ENCODE measurements around the gene LAMC3.
"Not testable (repeated sequence)": the region's sequence is repeated elsewhere in the genome, so short reads cannot be mapped to it uniquely, and the experiment has no call there.

Gene LAMC3

DNA sequence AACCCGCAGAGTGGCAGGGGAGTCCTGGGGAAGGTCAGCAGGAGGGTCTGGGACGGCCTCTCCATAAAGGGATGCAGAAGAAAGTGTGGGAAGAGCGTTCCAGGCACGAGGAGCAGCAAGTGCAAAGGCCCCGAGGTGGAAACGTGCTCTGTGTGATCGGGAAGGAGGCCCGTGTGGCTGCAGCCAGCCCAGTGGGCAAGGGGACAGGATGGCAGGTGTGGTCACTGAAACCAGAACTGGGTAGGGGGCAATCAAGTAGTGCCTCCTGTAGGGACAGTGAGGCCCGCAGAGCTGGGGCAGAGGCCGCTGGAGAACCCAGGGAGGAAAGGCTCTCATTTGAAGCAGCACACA is 16.3 kb upstream of the LAMC3 start:
- no peak for DNase-seq

DNA sequence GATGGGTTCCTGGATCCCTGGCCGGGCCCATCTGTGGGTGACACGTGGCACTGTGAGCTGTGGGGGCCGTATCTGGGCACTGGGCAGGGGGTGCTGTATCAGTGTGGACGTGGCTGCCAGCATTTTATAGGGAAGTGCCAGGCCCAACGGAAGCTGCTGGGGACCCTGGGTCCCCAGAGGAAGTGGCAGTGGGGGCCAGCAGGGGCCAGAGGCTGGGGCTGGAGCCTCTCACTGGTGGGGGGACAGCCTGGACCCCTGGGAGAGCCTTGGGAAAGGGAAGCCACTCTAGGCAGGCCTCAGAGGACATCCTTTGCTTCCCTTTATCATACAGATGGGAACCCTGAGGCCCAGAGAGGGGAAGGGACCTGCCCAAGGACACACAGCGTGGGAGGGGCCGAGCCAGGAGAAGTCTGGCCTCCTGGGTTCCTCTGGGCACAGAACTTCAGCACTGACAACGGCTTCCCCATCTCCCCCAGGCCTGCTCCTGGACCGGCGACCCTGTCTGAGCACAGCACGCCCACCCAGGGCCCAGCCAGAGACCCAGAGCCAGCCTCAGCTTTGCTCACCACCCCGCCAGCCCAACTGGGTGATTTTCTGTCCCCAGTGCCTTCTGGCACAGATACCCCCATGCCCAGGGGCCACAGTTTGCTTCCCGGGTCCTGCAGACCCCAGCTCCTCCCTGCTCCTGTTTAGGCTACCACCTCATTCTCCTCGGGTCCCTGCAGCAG is 15.5 kb upstream of the LAMC3 start:
- DNase-seq = no peak

DNA sequence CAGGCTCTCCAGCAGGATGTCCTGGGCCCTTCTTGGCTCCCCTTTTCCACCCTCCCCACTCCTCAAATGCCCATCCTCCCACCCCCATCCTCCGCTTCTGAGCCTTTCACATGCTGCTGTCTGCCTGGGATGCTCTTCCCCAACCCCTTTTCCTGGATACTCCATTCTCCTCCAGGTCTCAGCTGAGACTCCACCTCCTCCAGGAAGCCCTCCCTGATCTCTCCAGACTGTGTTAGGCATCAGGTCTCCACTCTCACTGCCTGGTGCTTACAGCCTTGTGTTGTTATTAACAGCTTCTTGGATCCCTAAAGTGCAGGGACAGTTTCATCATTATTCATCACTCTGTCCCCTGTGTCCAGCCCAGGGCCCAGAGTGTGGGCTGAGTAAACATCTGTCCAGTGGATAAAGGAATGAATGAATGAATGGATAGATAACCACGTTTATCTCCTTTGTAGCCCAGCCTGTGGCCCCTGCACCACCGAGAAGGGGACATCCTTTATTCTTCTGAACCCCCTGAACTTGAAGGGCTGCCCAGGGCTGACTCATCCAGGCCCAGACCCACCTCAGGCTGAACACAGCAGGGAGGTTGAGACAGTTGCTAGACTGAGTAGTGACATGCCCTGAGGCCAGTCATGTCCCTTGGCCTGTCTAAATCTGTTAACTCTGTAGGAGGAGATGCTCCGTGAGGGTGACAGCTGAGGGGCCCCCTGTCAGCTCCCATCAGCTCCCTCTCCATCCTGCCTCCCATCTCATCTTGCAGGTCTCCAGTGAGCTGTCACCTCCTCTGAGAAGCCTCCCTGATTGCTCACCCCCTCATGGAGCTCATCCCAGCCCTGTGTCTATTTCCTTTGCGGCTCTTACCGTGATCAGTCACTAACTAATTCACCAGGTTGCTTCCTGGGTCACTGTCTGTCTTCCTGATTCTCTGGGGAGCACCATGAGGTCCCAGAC is 14.6 kb upstream of the LAMC3 start:
- DNase-seq = no peak

DNA sequence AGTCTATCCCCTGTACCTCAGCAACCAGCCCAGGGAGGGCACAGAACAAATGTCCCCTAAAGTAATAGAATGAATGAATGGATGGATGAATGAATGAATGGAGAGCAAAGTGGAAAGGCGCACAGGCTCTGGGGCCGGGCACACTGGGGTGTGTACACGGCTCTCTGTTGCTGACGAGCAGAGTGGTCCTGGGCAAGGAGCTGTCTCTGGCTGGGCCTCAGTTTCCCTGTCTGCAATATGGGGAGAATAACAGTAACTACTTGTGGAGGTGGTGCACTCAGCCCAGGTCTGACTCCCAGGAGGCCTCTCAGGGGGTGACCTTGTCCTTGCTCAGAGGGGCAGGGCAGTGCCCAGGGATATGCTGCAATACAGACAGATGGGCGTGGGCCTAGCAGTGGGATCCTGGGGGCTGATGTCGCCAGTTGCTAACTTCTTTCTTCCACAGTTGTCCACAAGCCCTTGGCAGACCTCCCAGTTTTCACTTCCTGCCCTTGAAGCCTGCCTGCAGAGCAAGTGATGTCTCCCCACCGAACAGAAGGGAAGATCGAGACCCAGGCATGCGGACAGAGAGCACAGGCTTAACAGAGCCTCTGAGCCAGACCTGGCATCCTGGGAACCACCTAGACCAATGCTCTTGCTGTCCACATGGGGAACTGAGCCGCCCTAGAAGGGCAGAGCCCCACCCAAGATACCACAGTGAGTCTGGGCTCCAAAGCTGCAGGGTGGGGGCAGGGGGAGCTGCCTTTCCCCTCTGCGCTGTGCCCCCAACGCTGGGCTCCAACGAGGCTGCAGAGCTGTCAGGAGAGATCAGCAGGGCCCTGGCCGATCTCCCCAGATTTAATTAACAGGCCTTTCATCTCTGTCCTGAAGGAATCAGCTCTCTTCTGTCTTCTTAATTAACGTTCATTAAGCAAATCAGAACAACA is 13.6 kb upstream of the LAMC3 start:
- DNase-seq = peak in 1 of 2 donors; percentile 20

DNA sequence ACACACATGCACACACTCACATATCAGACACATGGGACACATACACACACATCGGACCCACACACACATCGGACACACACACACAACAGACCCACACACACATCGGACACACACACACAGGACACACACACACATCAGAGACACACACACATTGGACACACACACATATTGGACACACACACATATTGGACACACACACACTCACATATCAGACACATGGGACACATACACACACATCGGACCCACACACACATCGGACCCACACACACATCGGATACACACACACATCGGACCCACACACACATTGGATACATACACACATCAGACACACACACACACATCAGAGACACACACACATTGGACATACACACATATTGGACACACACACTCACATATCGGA is 12.8 kb upstream of the LAMC3 start:
- DNase-seq = no peak

DNA sequence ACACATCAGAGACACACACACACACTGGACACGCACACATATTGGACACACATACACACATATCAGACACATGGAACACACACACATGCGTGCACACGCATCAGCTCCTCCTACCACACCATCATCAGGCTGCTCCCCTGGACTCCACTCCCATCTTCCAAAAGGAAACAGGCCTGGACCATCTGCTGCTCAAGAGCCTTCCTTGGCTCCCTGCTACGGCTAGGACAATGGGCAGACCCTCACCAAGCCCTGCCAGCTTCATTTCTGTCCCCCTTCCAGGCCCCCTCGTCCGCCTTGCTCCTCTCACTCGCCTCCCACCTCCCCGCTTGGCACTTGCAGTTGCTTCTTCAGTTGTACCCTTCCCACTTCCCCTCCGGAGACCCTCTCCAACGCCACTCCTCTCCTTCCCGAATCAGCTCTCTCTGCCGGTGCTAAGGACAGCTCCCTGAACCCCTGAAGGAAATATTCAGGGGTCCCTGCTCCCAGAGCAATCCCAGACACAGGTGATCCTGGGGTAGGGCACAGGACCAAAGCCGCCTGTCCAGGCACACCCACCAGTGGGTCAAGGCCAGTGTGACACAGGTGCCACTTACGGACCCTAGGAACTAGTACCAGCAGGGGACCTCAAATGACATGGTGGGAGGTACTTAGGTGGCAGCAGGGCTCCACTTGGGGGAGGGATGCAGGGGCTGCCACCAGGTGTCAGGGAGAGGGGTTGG is 12.1 kb upstream of the LAMC3 start:
- no peak for DNase-seq

DNA sequence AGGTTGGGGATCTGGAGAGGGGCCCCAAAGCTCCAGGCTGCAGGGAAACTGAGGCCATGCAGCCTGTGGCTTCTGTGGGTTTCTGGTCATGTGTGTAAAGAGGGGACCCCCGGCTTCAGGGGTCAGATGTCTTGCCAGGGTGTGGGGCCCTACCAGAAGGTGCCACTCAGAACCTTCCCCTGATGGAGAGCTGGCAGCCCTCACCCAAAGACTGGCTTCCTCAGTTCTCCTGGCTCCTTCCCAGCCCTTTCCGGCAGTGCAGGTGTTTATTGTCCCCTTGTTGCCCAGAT is 11.6 kb upstream of the LAMC3 start:
- no peak for DNase-seq

DNA sequence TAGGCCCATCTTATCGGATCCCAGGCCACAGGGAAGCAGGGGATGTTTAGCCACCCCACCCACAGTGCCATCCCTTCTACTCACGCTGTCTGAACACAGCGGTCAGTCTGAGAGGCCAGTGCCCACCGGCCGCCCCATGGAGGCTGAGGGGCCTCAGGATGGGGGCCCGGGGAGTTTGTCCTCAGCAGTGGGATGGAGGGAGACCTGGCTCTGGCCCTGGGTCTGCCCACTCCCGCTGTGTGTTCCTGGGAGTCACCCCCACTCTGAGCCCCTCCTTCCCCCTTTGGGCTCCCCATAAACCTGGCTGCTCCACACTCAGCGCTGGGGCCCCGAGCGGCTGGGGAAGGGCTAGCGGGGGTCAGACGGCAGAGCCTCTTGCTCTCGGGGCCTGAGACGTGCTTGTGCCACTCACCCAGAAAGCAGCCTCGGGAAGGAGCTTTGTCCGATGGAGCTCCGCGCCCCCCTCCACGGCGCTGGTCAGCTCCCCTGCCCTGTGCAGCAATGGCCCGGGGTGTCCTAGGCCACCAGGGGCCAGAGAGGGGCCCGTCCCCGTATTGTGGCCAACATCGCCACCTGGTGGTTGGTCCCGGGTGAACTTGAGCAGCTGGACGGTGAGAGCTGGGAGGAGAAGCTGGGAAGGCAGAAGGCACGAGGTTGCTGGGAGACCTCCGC is 10.9 kb upstream of the LAMC3 start:
- DNase-seq = peak; percentile 11 to 25

DNA sequence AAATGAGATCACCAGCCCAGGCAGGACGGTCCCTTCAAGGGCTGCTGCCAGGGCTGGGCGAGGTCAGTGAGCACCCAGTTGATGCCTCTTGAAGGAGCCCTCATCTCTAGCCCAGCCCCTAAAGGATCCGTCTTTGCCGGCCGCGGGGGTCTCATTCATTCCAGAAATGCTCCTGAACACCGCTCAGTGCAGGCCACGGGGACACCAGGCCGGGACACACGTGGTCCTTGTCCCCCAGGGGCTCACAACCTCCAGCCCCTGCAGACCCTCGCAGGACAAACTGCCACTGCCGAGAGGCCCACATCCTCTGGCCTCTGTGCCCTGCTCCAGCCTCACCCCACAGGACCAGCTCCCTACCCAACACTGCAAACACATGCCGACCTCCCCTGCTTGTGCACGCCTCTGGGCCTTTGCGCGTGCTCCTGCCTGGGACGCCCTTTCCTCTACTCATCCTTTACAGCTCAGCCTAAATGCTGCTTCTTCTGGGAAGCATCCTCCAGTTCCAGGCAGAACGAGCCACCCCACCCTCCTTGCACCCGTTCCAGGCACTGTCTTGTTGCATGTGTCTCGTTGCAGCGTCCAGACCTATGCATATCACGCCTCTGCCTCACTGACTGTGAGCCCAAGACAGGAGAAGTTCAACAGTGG is 10.3 kb upstream of the LAMC3 start:
- DNase-seq = no peak

DNA sequence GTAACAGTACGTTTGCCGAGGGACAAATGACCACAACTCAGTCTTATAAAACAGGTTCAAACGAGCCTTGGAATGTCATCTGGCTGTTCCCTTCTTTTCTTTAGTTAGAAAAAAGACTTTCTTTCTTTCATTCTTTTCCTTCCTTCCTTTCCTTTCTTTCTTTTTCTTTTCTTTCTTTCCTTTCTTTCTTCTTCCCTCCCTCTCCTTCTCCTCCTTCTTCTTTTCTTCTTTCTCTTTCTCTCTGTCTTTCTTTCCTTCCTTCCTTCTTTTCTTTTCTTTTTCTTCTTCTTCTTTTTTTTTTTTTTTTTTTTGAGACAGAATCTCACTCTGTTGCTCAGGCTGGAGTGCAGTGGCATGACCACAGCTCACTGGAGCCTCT is 9.7 kb upstream of the LAMC3 start:
- DNase-seq = no peak

DNA sequence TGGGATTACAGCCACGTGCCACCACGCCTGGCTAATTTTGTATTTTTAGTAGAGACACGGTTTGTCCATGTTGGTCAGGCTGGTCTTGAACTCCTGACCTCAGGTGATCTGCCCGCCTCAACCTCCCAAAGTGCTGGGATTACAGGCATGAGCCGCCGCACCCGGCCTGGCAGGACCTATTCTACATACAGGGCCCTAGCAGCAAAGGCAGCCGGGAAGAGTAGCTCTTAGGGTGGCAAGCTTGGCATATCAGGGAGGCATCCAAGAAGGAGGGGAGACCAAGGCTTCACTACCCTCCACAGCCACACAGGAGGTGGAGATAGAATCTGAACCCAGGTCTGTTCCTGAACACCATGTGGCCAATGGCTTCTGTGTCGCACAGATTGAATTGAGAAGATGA is 8.4 kb upstream of the LAMC3 start:
- not testable (repeated sequence) for DNase-seq

DNA sequence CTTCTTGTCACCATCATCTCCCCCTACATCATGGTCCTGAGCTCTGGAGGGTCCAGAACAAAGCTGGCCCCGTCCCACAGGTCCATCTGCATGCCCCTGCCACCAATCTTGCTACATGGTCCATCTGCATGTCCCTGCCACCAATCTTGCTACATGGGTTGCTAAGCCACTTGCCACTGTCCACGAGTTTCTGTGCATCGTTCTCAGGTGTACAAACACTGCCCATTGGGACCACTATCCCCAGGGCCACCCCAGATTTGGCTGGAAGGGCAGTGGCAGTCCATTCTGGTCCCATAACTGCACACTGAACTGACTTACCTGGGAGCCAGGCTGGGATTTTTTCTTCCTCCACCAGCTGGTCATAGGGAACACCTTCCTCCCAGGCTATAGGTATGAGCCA is 8.0 kb upstream of the LAMC3 start:
- no peak for DNase-seq

DNA sequence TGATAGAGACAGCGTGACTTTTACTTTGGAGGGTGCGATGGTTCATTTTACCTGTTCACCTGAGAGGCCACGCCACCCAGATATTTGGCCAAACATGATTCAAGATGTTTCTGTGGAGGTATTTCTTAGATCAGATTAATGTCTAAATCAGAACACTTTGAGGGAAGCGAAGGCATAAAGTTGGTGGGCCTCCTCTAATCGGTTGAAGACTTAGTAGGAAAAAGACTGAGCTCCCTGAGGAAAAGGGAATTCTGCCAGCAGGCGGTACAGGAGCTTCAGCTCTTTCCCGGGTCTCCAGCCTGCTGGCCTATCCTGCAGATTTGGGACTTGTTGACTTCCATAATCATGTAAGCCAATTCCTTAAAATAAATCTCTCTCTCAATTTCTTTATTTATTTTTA is 7.0 kb upstream of the LAMC3 start:
- DNase-seq = no peak

DNA sequence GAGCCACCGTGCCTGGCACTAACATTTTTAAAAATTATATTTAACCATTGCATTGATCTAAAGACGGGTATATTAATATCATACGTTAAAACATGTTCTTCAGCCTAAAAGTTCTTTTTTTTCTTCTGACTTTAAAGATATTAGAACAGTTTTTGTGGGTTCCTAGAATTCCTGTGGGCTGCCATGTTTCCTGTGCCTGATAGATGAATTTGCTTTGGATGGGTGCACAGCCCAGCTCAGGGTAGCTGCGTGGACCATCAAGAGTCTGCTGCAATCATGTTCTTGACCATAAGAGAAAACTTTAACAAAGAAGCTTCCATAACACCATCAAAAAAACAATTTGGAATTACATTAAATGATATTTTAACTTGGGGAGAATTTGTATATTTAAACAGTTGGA is 2.4 kb upstream of the LAMC3 start:
- no peak for DNase-seq

DNA sequence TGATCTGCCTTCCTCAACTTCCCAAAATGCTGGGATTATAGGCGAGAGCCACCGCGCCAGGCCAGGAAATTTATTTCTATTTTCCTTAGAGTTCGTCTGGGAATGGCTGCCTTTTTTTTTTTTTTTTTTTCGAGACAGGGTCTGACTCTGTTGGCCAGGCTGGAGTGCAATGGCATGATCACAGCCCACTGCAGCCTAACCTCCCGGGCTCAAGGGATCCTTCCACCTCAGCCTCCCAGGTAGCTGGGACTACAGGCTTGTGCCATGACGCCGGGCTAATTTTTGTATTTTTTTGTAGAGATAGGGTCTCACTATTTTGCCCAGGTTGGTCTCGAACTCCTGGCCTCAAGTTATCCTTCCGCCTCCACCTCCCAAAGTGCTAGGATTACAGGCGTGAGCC is 888 bp upstream of the LAMC3 start:
- DNase-seq = no peak

DNA sequence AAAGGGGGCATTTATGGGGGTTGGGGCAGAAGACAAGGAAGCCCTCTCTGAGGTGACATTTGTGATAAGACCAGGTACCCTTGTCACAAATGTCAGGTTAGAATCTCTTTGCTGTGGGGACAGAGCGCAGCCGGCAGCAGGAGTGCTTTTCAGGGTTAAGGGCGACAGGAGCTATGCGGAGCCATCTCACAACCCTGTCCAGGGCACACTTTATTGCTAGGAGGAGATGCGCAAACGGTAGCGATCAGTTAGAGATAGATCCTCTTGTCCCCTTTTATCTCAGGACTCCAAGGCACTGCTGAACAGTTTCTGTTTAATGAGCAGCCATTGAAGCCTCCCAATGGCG is 438 bp upstream of the LAMC3 start:
- DNase-seq = no peak

DNA sequence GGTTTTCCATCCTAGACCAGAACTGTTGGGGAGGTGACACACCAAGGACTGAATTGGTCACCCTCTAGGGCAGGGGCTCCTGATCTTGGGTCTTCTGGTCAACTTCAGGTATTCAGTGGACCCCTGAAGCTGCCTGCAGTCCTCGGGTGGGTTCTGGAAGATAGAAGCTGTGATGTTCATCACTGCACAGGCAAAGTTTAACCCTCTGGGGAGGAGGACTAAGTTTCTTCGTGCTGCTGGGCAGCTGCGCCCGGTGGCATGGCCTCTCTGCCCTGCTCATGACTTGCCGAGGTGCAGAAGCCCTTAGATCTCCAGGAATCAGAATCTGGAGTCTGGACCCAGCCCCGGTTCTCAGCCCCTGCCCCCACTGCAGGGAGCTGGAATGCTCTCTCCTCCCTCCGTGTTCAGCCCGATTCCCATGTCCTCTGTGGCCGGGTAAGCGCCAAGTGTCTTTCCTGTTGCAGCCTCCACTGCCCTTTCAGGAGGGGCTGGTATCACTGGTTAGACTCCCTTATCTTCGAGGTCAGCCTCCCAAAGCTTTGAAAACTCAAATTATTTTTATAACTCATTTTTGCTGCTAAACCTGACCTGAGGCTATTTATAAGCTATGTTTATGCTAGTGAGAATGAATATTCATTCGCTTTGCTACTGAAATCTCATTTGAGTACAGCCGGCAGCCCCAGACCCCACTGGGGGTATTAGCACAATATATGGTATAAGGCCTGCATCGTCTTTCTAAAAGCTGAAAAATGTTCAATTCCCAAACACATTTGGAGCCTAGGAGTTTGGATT is 1.7 kb downstream of the LAMC3 start:
- no peak for DNase-seq

DNA sequence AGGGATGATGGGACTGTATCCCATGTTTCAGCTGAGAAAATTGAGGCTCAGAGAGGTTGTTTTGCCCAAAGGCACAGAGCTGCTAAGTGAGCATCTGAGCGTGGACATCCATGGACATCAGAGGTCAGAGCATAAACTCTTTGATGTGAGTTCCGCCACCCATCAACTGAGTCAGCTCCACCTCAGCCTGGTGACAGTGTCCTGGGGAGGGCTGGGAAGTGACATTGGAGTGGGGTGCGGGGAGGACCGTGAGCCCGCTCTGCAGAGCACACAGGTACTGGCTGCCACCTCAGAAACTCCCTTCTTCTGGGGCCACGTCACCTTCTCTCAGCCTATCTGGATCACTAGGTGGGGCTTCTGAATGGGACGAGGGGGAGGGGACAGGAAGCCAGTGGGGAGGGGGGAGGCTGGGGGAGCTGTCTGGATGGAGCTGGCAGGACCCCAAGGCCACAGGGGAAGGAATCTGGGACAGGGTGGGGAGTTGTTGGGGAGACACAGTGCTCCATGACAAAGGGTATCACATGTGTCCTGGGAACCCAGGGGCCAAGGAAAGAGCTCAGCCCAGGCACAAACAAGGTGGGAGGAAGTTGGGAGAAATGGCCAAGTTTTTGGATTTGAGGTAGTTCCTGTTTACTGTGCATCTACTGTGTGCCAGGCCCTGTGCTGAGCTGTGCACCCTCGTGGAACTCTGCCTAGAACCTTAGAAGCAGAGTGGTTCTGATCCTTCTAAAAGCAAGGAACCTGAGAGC is 2.5 kb downstream of the LAMC3 start:
- no peak for DNase-seq

DNA sequence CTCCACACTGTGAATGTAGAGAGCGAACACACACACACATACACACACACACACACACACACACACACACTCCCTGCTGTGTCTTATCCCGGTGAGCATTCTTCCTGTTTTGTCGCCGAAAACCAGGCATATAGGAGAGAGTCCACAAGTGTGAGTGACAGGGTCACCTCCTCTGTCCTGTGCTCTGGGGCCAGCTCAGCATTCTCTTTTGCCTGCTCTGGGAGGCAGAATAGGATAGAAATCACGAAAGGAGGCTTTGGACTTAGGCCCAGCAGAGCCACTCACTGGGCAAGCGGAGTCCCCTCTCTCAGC is 3.0 kb downstream of the LAMC3 start:
- DNase-seq = no peak

DNA sequence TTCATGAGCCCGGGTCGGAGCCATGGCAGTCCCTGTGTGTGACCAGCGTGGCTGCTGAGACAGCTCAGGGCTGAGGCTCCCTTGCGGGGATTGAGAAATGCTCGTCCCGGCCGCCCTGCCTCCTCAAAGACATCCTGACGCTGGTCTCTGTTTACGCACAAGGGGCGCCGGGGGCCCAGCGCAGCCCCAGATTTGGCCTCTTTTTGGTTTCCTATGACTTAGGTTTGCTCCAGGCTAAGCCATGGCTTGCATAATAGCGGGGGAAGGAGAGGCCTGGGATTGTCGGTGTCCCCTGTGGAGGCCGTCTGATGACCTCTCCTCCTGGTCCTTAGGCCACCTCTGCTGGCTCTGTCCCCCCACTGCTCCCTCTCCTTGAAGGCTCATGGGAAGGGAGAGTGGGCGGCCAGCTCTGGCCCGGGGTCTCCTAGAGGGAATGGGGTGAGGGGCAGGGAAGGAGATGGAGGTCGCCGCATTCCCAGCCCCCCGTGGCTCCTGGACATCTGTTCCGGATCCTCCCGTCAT is 3.5 kb downstream of the LAMC3 start:
- no peak for DNase-seq
